Ishikawa (cell line): Measurements from ENCODE around the gene PTPRE.

Experiments
- CEBPB ChIP-seq: IDR thresholded peaks from 2 replicates; pipeline ENCODE4 v1.6.1; 2012
- CREB1 ChIP-seq: IDR thresholded peaks from 2 replicates; pipeline ENCODE4 v1.6.1; 2012; ENCODE audit warnings: low read depth
- EGR1 ChIP-seq: IDR thresholded peaks from 2 replicates; pipeline ENCODE4 v1.6.1; 2012
- EP300 ChIP-seq: IDR thresholded peaks from 2 replicates; pipeline ENCODE4 v1.6.1; 2012; ENCODE audit warnings: borderline replicate concordance
- MAX ChIP-seq: IDR thresholded peaks from 2 replicates; pipeline ENCODE4 v1.6.1; 2012
- RAD21 ChIP-seq: IDR thresholded peaks from 2 replicates; pipeline ENCODE4 v1.6.1; 2012; ENCODE audit warnings: low read depth
- TAF1 ChIP-seq: IDR thresholded peaks from 2 replicates; pipeline ENCODE4 v1.6.1; 2012; ENCODE audit warnings: low read depth, mild to moderate bottlenecking
- TEAD4 ChIP-seq: IDR thresholded peaks from 2 replicates; pipeline ENCODE4 v1.6.1; 2012
- USF1 ChIP-seq: IDR thresholded peaks from 2 replicates; pipeline ENCODE4 v1.6.1; 2012
- YY1 ChIP-seq: IDR thresholded peaks from 2 replicates; pipeline ENCODE4 v1.6.1; 2012; ENCODE audit warnings: low read depth
- ZBTB7A ChIP-seq: IDR thresholded peaks from 2 replicates; pipeline ENCODE4 v1.6.1; 2012; ENCODE audit warnings: low read depth
- TF ChIP-seq, protein P1 (sequence below): IDR thresholded peaks from 2 replicates; pipeline ENCODE4 v1.6.1; 2012; ENCODE audit warnings: low read depth, mild to moderate bottlenecking

DNA sequence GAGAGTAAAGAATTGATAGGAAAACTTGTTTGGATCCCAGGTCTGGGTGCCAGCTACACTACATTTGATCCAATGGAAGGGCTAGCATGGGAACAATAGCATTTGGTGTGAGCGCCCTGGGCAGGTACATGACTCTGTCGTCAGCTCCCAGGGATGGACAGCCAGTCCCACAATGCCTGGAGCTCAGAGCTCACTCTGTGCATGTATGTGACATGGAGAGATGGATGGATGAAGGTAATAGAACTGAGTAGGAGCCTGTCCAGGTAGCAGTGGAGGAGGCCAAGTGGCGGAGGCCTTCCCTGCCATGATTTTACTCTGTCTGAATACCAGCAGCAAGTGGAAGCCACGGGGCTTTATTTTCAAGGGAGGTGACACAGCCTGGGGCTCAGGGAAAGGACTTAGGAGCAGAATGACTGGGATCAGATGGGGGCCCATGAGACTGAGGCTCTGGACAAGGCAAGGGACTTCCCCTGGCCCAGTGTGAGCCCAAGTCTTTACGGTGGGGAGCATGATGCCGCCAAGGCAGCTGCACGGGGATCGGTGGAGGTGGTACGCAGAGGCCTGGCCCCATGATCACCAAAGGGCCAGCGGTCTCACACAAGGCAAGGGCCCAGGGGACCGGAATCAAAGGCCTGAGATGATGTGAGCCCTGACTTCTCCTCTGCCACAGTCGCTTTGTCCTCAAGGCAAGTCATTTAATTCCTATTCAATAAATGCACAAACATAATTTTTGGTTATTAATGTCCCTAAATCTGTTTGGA lies 5.9 kb downstream of the PTPRE start:
- TF ChIP-seq EP300 (no peak), ZBTB7A (no peak), CEBPB (no peak), RAD21 (no peak), YY1 (no peak), TAF1 (no peak), EGR1 (no peak), TEAD4 (no peak), USF1 (no peak), MAX (no peak), CREB1 (no peak)
- TF ChIP-seq, protein P1, sequence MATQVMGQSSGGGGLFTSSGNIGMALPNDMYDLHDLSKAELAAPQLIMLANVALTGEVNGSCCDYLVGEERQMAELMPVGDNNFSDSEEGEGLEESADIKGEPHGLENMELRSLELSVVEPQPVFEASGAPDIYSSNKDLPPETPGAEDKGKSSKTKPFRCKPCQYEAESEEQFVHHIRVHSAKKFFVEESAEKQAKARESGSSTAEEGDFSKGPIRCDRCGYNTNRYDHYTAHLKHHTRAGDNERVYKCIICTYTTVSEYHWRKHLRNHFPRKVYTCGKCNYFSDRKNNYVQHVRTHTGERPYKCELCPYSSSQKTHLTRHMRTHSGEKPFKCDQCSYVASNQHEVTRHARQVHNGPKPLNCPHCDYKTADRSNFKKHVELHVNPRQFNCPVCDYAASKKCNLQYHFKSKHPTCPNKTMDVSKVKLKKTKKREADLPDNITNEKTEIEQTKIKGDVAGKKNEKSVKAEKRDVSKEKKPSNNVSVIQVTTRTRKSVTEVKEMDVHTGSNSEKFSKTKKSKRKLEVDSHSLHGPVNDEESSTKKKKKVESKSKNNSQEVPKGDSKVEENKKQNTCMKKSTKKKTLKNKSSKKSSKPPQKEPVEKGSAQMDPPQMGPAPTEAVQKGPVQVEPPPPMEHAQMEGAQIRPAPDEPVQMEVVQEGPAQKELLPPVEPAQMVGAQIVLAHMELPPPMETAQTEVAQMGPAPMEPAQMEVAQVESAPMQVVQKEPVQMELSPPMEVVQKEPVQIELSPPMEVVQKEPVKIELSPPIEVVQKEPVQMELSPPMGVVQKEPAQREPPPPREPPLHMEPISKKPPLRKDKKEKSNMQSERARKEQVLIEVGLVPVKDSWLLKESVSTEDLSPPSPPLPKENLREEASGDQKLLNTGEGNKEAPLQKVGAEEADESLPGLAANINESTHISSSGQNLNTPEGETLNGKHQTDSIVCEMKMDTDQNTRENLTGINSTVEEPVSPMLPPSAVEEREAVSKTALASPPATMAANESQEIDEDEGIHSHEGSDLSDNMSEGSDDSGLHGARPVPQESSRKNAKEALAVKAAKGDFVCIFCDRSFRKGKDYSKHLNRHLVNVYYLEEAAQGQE, result no peak
